HUDEP-2 (cell line): ENCODE data around the gene RPL27.
"Not testable (repeated sequence)": the region's sequence is repeated elsewhere in the genome, so short reads cannot be mapped to it uniquely, and the experiment has no call there.

Source experiments
- DNase-seq, 76 experiments: peaks; one replicate each; lab custom pipeline; 2025; ENCODE audit not compliant: unreplicated experiment in 76 of 76; lab: John Stamatoyannopoulos, UW

Gene RPL27

DNA sequence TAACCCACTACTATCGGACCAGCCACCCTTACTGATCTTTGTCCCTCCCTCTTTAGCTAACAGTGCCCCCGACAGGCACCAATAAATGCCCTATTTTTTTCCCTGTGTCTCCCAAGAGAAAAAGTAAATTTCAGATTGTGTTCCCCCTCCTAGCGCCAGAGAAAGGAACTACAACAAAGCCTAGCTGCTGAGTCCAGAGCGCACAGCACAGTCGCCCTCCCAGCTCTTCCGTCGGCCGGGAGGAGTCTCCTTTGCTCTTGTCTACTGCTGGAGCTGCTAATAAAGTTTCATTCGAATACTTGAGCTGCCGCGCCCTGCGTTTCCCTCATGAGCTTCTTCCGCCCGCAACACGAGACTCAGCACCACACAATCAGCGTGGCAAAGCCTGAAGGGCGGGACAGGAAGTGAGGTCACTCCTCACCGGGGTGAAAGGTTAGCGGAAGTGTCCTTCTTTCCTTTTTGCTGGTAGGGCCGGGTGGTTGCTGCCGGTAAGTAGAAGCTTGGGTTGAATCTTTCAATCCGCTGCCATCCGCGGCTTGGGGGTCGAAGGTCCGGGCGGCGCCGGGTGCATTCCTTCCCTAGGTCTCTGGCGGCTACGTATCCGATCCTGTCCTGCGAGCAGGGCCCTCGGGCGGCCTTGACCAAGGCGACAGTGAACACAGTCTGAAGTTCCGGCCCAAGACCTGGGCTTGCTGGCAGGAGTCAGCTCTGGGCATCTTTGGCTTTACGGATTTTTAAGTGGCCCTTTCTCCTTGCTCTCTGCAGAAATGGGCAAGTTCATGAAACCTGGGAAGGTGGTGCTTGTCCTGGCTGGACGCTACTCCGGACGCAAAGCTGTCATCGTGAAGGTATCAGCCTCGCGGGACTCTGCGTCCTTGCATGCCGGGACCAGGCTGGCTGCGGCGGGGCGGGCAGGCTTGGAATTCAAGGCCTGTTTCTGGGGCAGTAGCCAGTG is at the start of gene RPL27:
TSS of gene RPL27 (plus strand) at position 436 of the 955 bp plus-strand sequence. CDS start at position 768, 332 bp downstream.
- peak in 75 of 76 experiments; percentile 47 to 100 (median 97) for DNase-seq

DNA sequence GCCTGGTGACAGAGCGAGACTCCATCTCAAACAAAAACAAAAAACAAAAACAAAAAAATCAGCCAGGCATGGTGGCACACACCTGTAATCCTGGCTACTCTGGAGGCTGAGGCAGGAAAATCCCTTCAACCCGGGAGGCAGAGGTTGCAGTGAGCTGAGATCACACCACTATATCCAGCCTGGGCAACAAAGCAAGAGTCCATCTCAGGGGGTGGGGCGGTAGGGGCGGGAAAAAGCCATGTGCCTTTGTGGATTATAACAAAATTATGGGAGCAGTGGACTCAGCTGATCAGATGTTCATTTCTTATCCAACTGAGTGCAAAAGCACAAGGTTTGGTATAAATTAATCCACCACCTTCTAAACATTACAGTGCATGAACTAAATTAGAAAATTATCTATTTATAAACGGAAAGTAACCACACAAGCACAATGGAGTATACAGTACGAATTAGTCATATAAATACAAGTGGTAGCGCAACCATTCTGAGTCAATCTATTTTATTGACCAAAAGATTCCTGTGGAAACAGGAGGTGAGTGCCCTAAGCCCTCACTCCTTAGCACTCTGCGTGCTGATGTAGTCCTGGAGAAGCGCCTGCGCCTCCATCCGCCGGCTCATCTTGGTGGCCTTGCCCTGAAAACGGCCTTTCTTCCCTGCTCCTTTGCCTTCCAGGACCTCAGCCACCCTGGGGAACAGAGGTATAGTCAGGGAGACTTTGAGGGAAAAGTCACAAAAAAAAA is 48.0 kb upstream of the RPL27 start:
- no peak for DNase-seq

DNA sequence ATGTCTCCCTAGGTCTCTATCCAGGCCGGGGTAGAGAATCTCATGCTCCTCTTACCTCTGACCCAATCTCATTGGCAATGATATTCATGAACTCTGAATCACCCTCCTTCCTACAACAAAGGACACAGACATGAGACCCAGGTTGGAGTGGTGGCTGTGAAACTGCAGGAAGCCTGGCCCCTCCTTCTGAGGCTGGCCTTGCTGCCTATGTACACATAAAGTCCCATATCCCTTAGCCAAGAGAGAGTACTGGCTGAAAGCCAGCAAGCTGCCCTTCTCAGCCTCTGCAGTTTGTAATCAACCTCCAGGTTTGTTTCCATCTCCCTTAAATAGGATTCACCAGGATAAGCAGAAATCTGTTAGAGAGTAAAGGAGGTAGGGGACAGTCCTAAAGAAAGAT is 44.5 kb upstream of the RPL27 start:
- DNase-seq: no peak

DNA sequence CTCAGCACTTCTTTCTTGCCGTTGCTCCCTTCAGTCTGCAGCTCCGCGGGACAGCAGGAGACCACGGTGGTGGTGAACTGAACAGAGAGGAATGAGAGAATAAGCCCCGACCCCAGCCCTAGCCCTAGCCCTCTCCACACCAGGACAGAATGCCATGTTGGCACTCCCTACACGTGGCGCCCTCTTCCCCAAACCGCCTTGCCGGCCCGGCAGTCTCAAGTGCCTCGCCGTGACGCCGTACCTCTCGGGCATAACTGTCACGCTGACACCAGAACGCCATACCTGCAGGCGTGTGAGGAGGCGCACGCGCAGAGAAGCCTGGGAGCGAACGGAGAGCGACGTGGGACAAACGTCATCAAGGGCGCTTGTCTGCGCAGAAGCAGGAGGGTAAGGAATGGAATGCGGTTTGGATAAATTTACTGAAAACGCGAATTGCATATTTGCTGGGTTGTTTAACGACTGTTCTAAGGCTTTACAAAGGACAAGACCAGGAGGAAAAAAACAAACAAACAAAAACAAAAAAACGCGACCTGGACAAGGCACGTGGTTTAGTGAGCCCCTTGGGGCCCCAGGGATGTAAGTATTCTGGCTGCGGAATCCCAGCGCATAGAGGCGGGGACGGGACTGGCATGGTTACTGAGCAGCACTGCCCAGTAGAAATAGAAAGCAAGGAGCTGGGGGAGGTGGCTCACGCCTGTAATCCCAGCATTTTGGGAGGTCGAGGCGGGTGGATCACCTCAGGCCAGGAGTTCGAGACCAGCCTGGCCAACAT is 33.9 kb upstream of the RPL27 start, which contains the start of gene AARSD1:
TSS of gene AARSD1 (minus strand) at position 294 of the 772 bp plus-strand sequence. CDS start at position 280, 14 bp downstream.
- peak in 75 of 76 experiments; percentile 9 to 92 (median 82) for DNase-seq

DNA sequence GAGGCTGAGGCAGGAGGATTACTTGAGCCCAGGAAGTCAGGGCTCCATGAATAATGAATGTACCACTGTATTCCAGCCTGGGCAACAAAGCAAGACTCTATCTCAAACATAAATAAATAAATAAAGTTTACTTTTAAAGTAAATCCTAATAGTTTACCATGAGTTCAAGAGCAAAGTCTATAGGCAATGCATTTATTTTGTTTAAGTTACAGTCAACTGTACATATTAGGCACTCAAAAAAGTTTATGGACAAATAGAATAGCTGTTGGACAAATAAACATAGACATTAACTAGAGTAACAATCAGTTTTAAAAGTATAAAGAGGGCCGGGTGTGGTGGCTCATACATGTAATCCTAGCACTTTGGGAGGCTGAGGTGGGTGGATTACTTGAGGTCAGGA is 30.3 kb upstream of the RPL27 start:
- no peak for DNase-seq

DNA sequence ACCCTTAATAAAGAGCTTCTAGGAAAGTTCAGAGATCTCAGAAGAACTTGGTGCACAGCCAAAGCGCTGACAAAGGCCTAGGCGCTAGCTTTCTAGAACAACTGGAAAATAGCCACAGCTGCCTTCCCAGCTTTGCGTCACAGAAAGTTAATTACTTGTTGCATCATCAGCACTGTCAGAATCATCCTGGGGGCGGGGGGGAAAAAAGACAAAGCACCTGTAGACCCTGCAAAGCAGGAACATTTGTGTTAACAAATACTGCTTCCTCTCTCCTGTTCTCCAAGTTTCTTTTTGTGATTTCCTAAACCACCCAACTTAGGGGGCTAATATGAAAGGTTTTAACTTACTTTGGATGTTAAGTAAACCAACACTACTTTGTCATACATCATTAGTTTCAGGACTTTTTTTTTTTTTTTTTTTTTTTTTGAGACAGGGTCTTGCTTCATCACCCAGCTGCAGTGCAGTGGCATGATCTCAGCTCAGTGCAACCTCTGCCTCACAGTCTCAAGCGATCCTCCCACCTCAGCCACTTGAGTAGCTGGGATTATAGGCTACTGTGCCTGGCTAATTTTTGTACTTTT is 29.1 kb upstream of the RPL27 start:
- peak in 1 of 76 experiments; percentile 2 for DNase-seq

DNA sequence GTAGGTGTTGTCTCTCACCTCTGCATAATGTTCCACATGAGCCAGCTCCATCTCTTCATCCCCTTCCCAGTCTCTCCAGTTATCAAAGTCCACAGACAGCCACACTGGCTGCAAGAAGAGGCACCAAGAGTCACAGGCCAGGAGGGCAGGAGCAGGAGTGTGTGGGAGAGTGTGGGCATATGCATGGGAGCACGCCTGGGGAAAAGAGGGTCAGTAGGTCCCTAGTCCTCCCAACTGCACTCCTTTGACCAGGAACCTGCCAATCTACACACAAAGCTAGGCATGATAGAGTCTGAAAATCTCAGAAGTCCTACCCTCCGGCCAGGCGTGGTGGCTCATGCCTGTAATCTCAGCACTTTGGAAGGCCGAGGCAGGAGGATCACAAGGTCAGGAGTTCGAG is 26.6 kb upstream of the RPL27 start:
- no peak for DNase-seq

DNA sequence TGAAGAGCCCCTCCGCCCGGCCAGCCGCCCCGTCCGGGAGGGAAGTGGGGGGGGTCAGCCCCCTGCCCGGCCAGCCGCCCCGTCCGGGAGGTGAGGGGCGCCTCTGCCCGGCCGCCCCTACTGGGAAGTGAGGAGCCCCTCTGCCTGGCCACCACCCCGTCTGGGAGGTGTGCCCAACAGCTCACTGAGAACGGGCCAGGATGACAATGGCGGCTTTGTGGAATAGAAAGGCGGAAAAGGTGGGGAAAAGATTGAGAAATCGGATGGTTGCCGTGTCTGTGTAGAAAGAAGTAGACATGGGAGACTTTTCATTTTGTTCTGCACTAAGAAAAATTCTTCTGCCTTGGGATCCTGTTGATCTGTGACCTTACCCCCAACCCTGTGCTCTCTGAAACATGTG is 24.9 kb upstream of the RPL27 start:
- not testable (repeated sequence) for DNase-seq

DNA sequence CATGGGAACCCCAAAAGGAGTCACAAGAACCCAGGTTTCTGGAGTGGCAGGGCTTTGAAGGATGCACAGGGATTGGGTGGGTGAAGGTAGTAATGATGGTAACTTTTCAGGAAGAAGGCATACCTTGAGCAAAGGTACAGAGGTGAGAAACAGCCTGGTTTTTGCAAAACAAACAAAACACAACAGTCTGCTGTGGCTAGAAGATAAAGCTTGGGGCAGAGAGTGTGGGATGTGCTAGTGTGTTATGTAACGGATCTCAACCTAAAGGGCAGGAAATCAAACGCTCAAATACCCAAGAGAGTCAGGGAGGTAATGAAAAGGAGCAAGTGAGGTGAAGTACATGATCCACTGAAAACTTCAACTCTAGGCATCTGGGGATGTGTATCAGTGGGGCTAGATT is 23.0 kb upstream of the RPL27 start:
- no peak for DNase-seq

DNA sequence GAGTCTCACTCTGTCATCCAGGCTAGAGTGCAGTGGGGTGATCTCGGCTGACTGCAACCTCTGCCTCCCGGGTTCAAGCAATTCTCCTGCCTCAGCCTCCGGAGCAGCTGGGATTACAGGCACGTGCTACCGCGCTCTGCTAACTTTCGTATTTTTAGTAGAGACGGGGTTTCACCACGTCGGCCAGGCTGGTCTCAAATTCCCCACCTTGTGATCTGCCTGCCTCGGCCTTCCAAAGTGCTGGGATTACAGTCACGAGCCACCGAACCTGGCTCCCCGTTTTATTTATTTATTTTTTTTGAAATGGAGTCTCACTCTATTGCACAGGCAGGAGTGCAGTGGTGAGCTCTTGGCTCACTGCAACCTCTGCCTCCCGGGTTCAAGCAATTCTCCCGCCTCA is 22.5 kb upstream of the RPL27 start:
- not testable (repeated sequence) for DNase-seq

DNA sequence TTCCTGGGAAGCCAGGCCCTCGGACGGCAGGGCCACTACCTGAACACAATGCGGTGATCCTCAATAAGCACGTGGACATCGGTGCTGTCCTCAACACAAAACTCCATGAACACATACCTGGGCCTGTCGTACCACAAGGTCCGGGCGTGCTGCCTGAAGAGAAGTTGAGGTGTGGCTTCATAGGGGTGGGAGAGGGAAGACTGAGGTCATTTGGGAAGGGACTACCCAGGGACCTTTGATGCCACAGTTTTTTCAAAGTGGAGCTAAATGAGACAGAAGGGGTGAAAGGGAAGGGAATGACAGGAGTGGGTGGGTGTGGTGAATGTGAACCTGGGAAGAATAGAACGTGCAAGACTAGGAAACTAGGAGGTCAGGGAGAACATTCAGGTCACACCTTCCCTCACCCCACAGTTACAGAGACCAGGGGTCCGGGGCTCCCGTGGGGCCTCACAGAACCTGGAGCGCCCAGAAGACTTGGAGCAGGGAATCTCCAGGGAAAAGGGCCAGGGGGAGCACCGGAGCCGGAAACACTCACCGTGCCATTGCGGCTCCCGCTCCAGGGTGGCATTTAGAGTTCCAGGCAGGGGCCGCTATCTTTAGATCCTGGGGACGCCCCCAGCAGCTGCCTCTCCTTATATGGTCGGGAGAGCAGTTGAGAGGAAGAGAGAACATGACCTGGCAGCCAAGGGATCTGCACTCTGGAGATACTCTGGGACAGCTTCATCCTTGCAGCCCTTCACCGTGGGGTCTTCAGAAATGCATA is 18.5 kb upstream of the RPL27 start, which contains the start of gene PTGES3L:
TSS of gene PTGES3L (minus strand) at position 570 of the 763 bp plus-strand sequence. CDS start at position 543, 27 bp downstream.
- peak in 40 of 76 experiments; percentile 7 to 63 (median 30) for DNase-seq

DNA sequence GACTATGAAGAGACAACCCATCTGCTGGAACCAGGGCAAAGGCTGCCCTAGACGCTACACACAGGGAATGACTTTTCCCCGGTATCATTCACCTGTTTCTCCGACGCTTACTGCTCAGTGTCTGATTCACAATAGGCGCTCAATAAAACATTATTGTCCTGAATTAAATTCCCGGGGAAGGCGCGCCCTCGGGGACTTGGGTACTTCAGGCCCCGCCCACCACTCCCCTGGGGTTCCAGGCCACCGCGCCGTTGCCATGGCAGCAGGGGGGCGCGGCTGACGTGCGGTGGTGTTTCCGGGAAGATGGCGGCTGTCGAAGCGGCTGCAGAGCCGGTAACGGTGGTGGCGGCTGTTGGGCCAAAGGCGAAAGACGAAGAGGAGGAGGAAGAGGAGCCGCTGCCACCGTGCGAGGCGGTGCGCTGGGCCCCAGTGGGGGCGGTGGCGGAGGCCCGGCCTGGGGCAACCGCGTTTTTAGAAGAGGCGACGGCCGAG is 17.9 kb upstream of the RPL27 start, which contains the start of gene RUNDC1:
TSS of gene RUNDC1 (plus strand) at position 292 of the 492 bp plus-strand sequence. CDS start at position 304, 12 bp downstream.
- DNase-seq: peak in 74 of 76 experiments; percentile 15 to 91 (median 78)

DNA sequence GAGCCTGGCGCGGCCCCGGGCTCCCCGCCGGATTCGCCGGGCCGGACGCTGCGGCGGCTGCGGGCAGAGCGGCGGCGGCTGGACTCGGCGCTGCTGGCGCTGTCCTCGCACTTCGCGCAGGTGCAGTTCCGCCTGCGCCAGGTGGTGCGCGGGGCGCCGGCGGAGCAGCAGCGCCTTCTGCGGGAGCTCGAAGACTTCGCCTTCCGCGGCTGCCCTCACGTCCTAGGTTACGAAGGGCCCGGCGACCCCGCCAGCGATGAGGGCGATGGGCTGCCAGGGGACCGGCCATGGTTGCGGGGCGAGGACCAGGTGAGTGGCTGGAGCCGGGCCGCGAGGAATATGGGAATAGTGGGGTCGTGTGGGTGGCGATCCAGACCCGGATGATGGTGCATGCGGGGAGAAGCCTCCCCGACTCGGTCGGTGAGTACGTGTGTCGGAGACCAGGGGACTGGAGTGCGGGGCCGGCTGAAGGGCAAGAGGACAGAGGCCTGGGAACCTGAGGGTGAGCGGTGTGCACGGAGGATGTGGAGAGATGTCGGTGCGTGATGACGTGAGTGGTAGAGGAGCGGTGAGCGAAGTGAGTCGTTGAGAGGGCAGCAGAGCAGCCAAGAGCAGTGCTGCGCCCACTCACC is 17.3 kb upstream of the RPL27 start:
- peak in 28 of 76 experiments; percentile 5 to 55 (median 22) for DNase-seq

DNA sequence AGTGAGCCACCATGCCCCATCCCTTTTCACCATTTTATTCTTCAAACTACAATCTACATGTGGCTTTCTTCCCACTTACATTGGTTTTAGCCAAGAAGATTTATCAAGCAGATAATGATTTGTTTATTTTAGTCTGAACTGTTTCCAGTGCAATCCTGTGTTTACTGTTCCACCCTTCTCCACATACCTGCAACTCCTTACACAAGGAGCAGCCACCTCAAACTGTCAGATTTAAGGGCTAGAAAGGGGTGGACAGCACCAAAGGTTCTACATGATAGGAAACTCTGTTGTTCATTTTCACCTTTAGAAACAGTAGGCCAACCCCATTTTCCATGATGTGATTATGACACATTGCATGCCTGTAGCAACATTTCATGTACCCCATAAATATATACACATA is 16.0 kb upstream of the RPL27 start:
- no peak for DNase-seq

DNA sequence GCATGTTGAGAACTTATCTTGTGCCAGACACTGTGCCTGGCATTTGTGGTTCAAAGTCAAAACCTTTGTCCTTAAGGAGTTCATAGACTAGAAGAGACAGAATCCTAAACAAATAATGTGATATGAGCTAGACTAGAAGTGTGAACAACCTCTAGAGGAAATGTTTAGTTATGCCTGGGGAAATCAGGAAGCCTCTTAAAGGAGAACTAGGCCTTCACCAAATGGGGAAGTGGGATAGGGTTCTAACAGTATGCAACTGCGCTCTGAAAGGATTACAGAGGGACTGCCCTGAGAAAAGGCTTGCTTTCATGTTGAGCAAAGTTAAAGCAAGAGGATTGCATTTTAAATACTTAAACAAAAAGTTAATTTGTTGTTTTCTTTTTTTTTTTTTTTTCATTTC is 13.0 kb upstream of the RPL27 start:
- no peak for DNase-seq

DNA sequence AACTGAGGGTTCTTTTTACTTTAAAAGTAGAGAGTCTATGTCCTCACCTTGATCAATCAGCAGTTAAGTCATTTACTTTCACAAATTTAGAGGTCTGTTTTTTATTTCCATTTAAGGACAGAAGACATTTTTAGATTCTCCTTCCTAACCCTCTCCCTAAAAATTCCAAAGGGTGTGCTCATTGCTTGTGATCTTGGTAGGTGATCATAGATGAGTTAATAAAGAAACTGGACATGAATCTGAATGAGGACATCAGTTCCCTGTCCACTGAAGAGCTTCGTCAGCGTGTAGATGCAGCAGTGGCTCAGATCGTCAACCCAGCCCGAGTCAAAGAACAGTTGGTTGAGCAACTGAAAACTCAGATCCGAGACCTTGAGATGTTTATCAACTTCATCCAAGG is 9.1 kb upstream of the RPL27 start:
- no peak for DNase-seq

DNA sequence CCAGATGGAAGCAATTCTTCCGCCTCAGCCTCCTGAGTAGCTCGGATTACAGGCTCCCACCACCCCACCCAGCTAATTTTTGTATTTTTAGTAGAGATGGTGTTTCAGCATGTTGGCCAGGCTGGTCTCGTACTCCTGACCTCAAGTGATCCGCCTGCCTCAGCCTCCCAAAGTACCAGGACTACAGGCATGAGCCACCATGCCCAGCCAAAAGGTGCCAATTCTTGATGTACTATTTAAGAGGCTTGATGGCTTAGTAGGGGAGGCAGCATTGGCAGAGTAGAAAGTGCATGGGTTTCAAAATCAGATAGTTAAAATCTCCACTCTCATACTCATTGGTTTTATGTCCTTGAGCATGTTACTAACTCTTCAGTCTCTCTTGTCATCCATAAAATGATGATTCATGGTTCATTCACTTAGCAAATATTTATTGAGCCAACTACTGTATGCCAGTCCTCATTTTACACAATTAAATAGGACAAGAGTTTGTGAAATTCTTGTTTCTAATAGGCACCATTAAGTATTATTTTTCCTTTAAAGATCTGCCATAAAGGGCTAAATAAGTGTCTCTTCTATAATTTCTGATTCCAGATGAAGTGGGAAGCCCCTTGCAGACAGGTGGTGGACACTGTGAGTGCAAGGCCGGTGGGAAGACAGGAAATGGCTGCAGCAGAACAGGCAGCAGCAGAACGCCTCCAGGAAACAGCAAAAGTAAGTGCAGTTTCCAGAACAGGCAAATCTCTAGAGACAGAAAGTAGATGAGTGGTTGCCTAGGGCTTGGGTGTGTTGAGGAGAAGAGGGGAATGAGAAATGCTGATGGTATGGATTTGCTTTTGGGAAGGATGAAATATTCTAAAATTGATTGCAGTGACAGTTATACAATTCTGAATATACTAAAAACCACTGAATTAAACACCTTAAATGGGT is 8.2 kb upstream of the RPL27 start:
- no peak for DNase-seq

DNA sequence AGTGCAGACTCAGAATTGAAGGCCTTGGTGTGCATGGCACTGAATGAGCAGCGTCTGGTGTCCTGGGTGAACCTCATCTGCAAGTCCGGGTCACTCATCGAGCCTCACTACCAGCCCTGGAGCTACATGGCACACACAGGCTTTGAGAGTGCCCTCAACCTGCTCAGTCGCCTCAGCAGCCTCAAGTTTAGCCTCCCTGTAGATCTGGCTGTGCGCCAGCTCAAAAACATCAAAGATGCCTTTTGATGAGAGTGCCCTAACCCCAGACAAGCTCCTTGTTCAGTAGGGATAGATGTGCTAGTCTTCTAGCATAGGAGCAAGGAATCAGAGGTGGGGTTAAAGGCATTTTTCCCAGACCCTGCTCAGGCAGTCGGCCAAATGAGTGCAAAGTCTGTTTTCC is 6.7 kb upstream of the RPL27 start:
- no peak for DNase-seq
